Measurements from ENCODE around the gene NT5M. TPM values are rescaled to one million over a fixed set of nuclear protein-coding genes. Genes with fewer than 3 reads are reported as not detected.

Gene NT5M
- total RNA-seq, 1 donor from 2014 or later, result 1.5 TPM

DNA sequence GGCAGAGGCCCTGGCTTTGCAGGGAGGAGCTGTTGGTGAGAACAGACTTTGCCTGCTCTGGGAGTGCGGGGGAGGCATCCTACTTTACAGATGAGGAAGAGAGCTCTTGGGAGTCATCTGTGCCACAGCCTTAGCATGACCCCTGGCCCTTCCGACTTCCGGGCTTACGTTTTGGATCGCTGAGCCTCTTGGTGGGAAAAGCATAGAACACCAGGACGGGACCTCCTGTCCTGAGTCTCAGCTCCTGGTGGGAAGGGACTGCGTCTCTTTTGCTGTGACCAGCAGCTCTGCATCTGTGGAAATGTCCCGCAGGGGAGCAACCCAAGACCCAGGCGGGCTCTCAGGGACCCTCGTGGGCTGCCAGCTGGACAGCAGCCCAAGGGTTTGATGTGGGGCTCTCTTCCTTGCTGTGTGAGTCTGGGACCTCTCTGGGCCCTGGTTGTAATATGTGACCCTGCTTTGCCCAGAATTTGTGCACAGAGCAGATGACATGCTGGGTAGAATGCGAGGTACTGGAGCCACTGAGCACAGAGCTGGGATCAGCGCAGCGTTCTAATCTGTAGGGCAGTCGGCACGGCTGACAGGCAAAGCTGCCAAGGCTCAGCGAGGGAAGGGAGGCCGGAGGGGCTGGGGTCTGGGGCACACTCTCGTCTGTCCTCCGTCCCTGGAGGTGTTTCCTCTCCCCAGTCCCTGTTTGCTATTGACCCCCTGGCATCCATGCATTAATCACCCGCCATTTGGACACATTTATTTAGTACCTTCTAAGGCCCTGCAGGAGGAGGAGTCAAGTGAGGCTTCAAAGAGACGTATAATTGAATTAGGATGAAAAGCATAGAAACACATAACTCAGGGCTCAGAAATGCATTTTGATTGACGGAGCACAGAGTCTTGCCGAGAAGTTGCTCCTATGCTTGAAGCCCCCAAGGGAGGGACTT lies 64.0 kb downstream of the NT5M start:
- H3K4me3 ChIP-seq (ENCODE audit: insufficient read depth, low read depth, low read length), result no peak overlapping the region
- DNase-seq (ENCODE audit: low read depth), result no peak
- no peak overlapping the region for H3K4me2 ChIP-seq (ENCODE audit: low read length)
- peaks cover 8% of the 10 kb centered on the region for H3K9me3 ChIP-seq (ENCODE audit: insufficient read depth, low read depth, low read length)
- Mint-ChIP-seq H3K27ac (ENCODE audit: unreplicated experiment) (no peak overlapping the region), H3K9me3 (ENCODE audit: unreplicated experiment) (peaks cover 6% of the 10 kb centered on the region), H3K4me3 (ENCODE audit: unreplicated experiment) (no peak overlapping the region), H3K27me3 (ENCODE audit: low read depth, unreplicated experiment) (peaks cover 49% of the 10 kb centered on the region), H3K36me3 (ENCODE audit: low read depth, unreplicated experiment) (peaks cover 2% of the 10 kb centered on the region), H3K4me1 (ENCODE audit: low read depth, unreplicated experiment) (peaks cover 5% of the 10 kb centered on the region)
- FAIRE-seq, result no peak
- no peaks in the 10 kb centered on the region for H3K79me2 ChIP-seq (ENCODE audit: insufficient read depth, low read length)
- H3K36me3 ChIP-seq (ENCODE audit: insufficient read depth, low read length), result no peaks in the 10 kb centered on the region
- H4K20me1 ChIP-seq (ENCODE audit: insufficient read depth, low read length), result no peaks in the 10 kb centered on the region
- H3K9ac ChIP-seq (ENCODE audit: low read length), result no peak overlapping the region
- TF ChIP-seq, protein P1, sequence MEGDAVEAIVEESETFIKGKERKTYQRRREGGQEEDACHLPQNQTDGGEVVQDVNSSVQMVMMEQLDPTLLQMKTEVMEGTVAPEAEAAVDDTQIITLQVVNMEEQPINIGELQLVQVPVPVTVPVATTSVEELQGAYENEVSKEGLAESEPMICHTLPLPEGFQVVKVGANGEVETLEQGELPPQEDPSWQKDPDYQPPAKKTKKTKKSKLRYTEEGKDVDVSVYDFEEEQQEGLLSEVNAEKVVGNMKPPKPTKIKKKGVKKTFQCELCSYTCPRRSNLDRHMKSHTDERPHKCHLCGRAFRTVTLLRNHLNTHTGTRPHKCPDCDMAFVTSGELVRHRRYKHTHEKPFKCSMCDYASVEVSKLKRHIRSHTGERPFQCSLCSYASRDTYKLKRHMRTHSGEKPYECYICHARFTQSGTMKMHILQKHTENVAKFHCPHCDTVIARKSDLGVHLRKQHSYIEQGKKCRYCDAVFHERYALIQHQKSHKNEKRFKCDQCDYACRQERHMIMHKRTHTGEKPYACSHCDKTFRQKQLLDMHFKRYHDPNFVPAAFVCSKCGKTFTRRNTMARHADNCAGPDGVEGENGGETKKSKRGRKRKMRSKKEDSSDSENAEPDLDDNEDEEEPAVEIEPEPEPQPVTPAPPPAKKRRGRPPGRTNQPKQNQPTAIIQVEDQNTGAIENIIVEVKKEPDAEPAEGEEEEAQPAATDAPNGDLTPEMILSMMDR (IDR thresholded peaks at IDR 0.05; ENCODE audit: insufficient read depth, low read depth, low read length), result no peak
- TF ChIP-seq EZH2 (IDR thresholded peaks at IDR 0.05; ENCODE audit: insufficient read depth, low read length), result no peak
- no peaks in the 10 kb centered on the region for H3K4me1 ChIP-seq (ENCODE audit: insufficient read depth, low read length)
- peaks cover 9% of the 10 kb centered on the region for H3K27me3 ChIP-seq (ENCODE audit: insufficient read depth, low read length)
- no peak overlapping the region for H3K27ac ChIP-seq (ENCODE audit: low read depth, low read length)
- H2AFZ ChIP-seq (ENCODE audit: low read depth, low read length), result no peak overlapping the region

GRCh38 chr17:17367931-17368330 lies 64.8 kb downstream of the NT5M start:
- Mint-ChIP-seq H3K36me3 (ENCODE audit: low read depth, unreplicated experiment) (peaks cover 2% of the 10 kb centered on the region), H3K4me1 (ENCODE audit: low read depth, unreplicated experiment) (peaks cover 5% of the 10 kb centered on the region), H3K4me3 (ENCODE audit: unreplicated experiment) (no peak overlapping the region), H3K9me3 (ENCODE audit: unreplicated experiment) (peaks cover 9% of the 10 kb centered on the region), H3K27ac (ENCODE audit: unreplicated experiment) (no peak overlapping the region), H3K27me3 (ENCODE audit: low read depth, unreplicated experiment) (peaks cover 49% of the 10 kb centered on the region)
- DNase-seq (ENCODE audit: low read depth) (no peak), FAIRE-seq (no peak)
- peaks cover 8% of the 10 kb centered on the region for H3K9me3 ChIP-seq (ENCODE audit: insufficient read depth, low read depth, low read length)
- no peak overlapping the region for H3K27ac ChIP-seq (ENCODE audit: low read depth, low read length)
- H2AFZ ChIP-seq (ENCODE audit: low read depth, low read length), result no peak overlapping the region
- H3K79me2 ChIP-seq (ENCODE audit: insufficient read depth, low read length), result no peaks in the 10 kb centered on the region
- H3K36me3 ChIP-seq (ENCODE audit: insufficient read depth, low read length), result no peaks in the 10 kb centered on the region
- H3K4me2 ChIP-seq (ENCODE audit: low read length), result no peak overlapping the region
- no peak overlapping the region for H3K4me3 ChIP-seq (ENCODE audit: insufficient read depth, low read depth, low read length)
- no peak overlapping the region for H3K9ac ChIP-seq (ENCODE audit: low read length)
- H4K20me1 ChIP-seq (ENCODE audit: insufficient read depth, low read length), result no peaks in the 10 kb centered on the region
- no peaks in the 10 kb centered on the region for H3K4me1 ChIP-seq (ENCODE audit: insufficient read depth, low read length)
- peaks cover 13% of the 10 kb centered on the region for H3K27me3 ChIP-seq (ENCODE audit: insufficient read depth, low read length)
- TF ChIP-seq EZH2 (IDR thresholded peaks at IDR 0.05; ENCODE audit: insufficient read depth, low read length), result no peak
- TF ChIP-seq, protein P1 (IDR thresholded peaks at IDR 0.05; ENCODE audit: insufficient read depth, low read depth, low read length), result no peak

GRCh38 chr17:17370711-17371110 lies 67.5 kb downstream of the NT5M start:
- FAIRE-seq (no peak), DNase-seq (ENCODE audit: low read depth) (no peak)
- Histone ChIP-seq H3K79me2 (ENCODE audit: insufficient read depth, low read length) (no peaks in the 10 kb centered on the region), H3K27ac (ENCODE audit: low read depth, low read length) (no peak overlapping the region), H3K4me3 (ENCODE audit: insufficient read depth, low read depth, low read length) (no peak overlapping the region), H3K9me3 (ENCODE audit: insufficient read depth, low read depth, low read length) (peaks cover 5% of the 10 kb centered on the region), H3K27me3 (ENCODE audit: insufficient read depth, low read length) (peaks cover 17% of the 10 kb centered on the region), H3K4me1 (ENCODE audit: insufficient read depth, low read length) (no peaks in the 10 kb centered on the region), H4K20me1 (ENCODE audit: insufficient read depth, low read length) (no peaks in the 10 kb centered on the region), H3K36me3 (ENCODE audit: insufficient read depth, low read length) (no peaks in the 10 kb centered on the region), H3K9ac (ENCODE audit: low read length) (no peak overlapping the region), H2AFZ (ENCODE audit: low read depth, low read length) (no peak overlapping the region), H3K4me2 (ENCODE audit: low read length) (no peak overlapping the region)
- Mint-ChIP-seq H3K36me3 (ENCODE audit: low read depth, unreplicated experiment) (peaks cover 2% of the 10 kb centered on the region), H3K9me3 (ENCODE audit: unreplicated experiment) (peaks cover 7% of the 10 kb centered on the region), H3K4me1 (ENCODE audit: low read depth, unreplicated experiment) (peaks cover 5% of the 10 kb centered on the region), H3K27me3 (ENCODE audit: low read depth, unreplicated experiment) (peaks cover 31% of the 10 kb centered on the region), H3K27ac (ENCODE audit: unreplicated experiment) (peak overlapping the region; percentile 29), H3K4me3 (ENCODE audit: unreplicated experiment) (no peak overlapping the region)
- no peak for TF ChIP-seq EZH2 (IDR thresholded peaks at IDR 0.05; ENCODE audit: insufficient read depth, low read length)
- TF ChIP-seq, protein P1 (IDR thresholded peaks at IDR 0.05; ENCODE audit: insufficient read depth, low read depth, low read length), result no peak

Measured in astrocyte (in vitro differentiated cells and primary cell).